Urinary bladder (tissue), 4 donors: ENCODE results near the gene TMPRSS9. TPM values are rescaled to one million over a fixed set of nuclear protein-coding genes. Genes with fewer than 3 reads are reported as not detected.
"Not testable (repeated sequence)": the region's sequence is repeated elsewhere in the genome, so short reads cannot be mapped to it uniquely, and the experiment has no call there.

Source experiments
- DNase-seq: peaks from one replicate; pipeline ENCODE4 v3.0.0-alpha.2; 2015; ENCODE audit errors: extremely low spot score
- H3K27ac ChIP-seq: one replicate; pipeline ENCODE4 v1.5.1; 2013; ENCODE audit warnings: low read depth, mild to moderate bottlenecking, moderate library complexity
- H3K36me3 ChIP-seq: one replicate; pipeline ENCODE4 v1.6.1; 2013; ENCODE audit warnings: mild to moderate bottlenecking, moderate library complexity; ENCODE audit not compliant: insufficient read depth
- H3K4me1 ChIP-seq: one replicate; pipeline ENCODE4 v1.6.1; 2013; ENCODE audit warnings: mild to moderate bottlenecking, moderate library complexity; ENCODE audit not compliant: insufficient read depth
- H3K4me3 ChIP-seq: one replicate; pipeline ENCODE4 v1.5.1; 2013; ENCODE audit warnings: low read depth, low read length
- WGBS: extraction: QIAGEN DNeasy Blood & Tissue Kit; methylation state at CpG from one replicate; pipeline ENCODE4 v1.1.7; 2013; 5-methylcytosine and 5-hydroxymethylcytosine counted together
- polyA plus RNA-seq: library from polyadenylated mRNA; stranded (reverse); fragments of 200-250 nt; gene quantifications from one replicate; pipeline ENCODE4 v1.2.3, GENCODE V29; 2013
- total RNA-seq: library from RNA; depleted of rRNA; stranded (reverse); fragments of >200 nt; gene quantifications from one replicate; pipeline ENCODE4 v1.2.3, GENCODE V29; 2014
- donor health status: healthy with polysubstance abuse.
- donor health status: healthy.

The TMPRSS9 gene
- total and polyA plus RNA-seq, 2 donors, result 0.06 to 0.11 TPM

- 86% methylated on average over 7 of the region's 7 CpGs for WGBS
- Histone ChIP-seq H3K36me3 (no peaks in the 10 kb centered on the region), H3K27ac (no peak overlapping the region), H3K4me1 (no peaks in the 10 kb centered on the region), H3K4me3 (no peak overlapping the region)
- no peak for DNase-seq
Observed at GRCh38 chr19:2413159-2413558, 53.1 kb downstream of the TMPRSS9 start.

- no peaks in the 10 kb centered on the region for H3K4me1 ChIP-seq
- DNase-seq, result no peak
- H3K4me3 ChIP-seq, result no peak overlapping the region
- no peak overlapping the region for H3K27ac ChIP-seq
- 91% methylated on average over 16 of the region's 16 CpGs for WGBS
- no peaks in the 10 kb centered on the region for H3K36me3 ChIP-seq
Observed at GRCh38 chr19:2413629-2414028, 53.6 kb downstream of the TMPRSS9 start.

GRCh38 chr19:2415281-2415972 is 55.4 kb downstream of the TMPRSS9 start:
- Histone ChIP-seq H3K36me3 (no peaks in the 10 kb centered on the region), H3K4me1 (no peaks in the 10 kb centered on the region), H3K4me3 (no peak overlapping the region), H3K27ac (no peak overlapping the region)
- 78% methylated on average over 29 of the region's 29 CpGs for WGBS
- DNase-seq, result no peak

- no peaks in the 10 kb centered on the region for H3K4me1 ChIP-seq
- no peak for DNase-seq
- H3K27ac ChIP-seq, result no peak overlapping the region
- no peaks in the 10 kb centered on the region for H3K36me3 ChIP-seq
- 59% methylated on average over 6 of the region's 6 CpGs for WGBS
- H3K4me3 ChIP-seq, result no peak overlapping the region
Observed at GRCh38 chr19:2415973-2416319, 55.9 kb downstream of the TMPRSS9 start.

GRCh38 chr19:2416321-2417097 is 56.4 kb downstream of the TMPRSS9 start:
- DNase-seq, result no peak
- H3K4me1 ChIP-seq, result no peaks in the 10 kb centered on the region
- 90% methylated on average over 19 of the region's 19 CpGs for WGBS
- H3K27ac ChIP-seq, result no peak overlapping the region
- H3K4me3 ChIP-seq, result no peak overlapping the region
- H3K36me3 ChIP-seq, result no peaks in the 10 kb centered on the region

GRCh38 chr19:2417436-2417835 is 57.4 kb downstream of the TMPRSS9 start:
- H3K4me1 ChIP-seq, DNase-seq, H3K36me3 ChIP-seq, H3K4me3 ChIP-seq, H3K27ac ChIP-seq: not testable (repeated sequence)
- WGBS, result 93% methylated on average over 8 of the region's 8 CpGs

- no peak overlapping the region for H3K4me3 ChIP-seq
- H3K36me3 ChIP-seq, result no peaks in the 10 kb centered on the region
- H3K27ac ChIP-seq, result no peak overlapping the region
- no peak for DNase-seq
- 78% methylated on average over 13 of the region's 13 CpGs for WGBS
- no peaks in the 10 kb centered on the region for H3K4me1 ChIP-seq
Observed at GRCh38 chr19:2417881-2418406, 57.9 kb downstream of the TMPRSS9 start.

GRCh38 chr19:2419754-2420153 is 59.7 kb downstream of the TMPRSS9 start:
- DNase-seq, result no peak
- no peaks in the 10 kb centered on the region for H3K4me1 ChIP-seq
- WGBS, result 94% methylated on average over 7 of the region's 7 CpGs
- peaks cover 2% of the 10 kb centered on the region for H3K36me3 ChIP-seq
- no peak overlapping the region for H3K27ac ChIP-seq
- no peak overlapping the region for H3K4me3 ChIP-seq

GRCh38 chr19:2420490-2420889 is 60.4 kb downstream of the TMPRSS9 start:
- WGBS, result 89% methylated on average over 2 of the region's 2 CpGs
- no peaks in the 10 kb centered on the region for H3K4me1 ChIP-seq
- H3K36me3 ChIP-seq, result peaks cover 2% of the 10 kb centered on the region
- H3K27ac ChIP-seq, result no peak overlapping the region
- no peak for DNase-seq
- H3K4me3 ChIP-seq, result no peak overlapping the region

GRCh38 chr19:2421581-2422306 is 61.7 kb downstream of the TMPRSS9 start:
- WGBS, result 89% methylated on average over 23 of the region's 23 CpGs

GRCh38 chr19:2423071-2423914 is 63.2 kb downstream of the TMPRSS9 start:
- no peak overlapping the region for H3K4me3 ChIP-seq
- H3K4me1 ChIP-seq, result no peaks in the 10 kb centered on the region
- peaks cover 2% of the 10 kb centered on the region for H3K36me3 ChIP-seq
- WGBS, result 75% methylated on average over 19 of the region's 19 CpGs
- H3K27ac ChIP-seq, result no peak overlapping the region
- DNase-seq, result no peak

More at GRCh38 chr19:2421581-2422306, 61.7 kb downstream of the TMPRSS9 start:
- Histone ChIP-seq H3K4me3 (no peak overlapping the region), H3K4me1 (no peaks in the 10 kb centered on the region), H3K36me3 (peaks cover 2% of the 10 kb centered on the region), H3K27ac (no peak overlapping the region)
- no peak for DNase-seq

GRCh38 chr19:2423915-2424685 is 64.0 kb downstream of the TMPRSS9 start:
- Histone ChIP-seq H3K36me3 (peaks cover 2% of the 10 kb centered on the region), H3K4me3 (no peak overlapping the region), H3K27ac (no peak overlapping the region), H3K4me1 (no peaks in the 10 kb centered on the region)
- WGBS, result 88% methylated on average over 46 of the region's 46 CpGs
- DNase-seq, result no peak
